ENCODE data around the gene SPSB3. TPM values are rescaled to one million over a fixed set of nuclear protein-coding genes. Genes with fewer than 3 reads are reported as not detected.
A peak's percentile ranks its signal among the peaks of the same experiment; 100 is the strongest.

Gene SPSB3
- total and polyA plus RNA-seq, 9 of the 15 experiments (the other 6 are each of a cell fraction or from before 2014, with no cell fraction given): 0.39 to 37.4 (median 7.1) TPM

GRCh38 chr16:1771188-1771863 is 11.0 kb downstream of the SPSB3 start, which contains the start of gene NME3 (continued):
- TF ChIP-seq POLR2G (IDR thresholded peaks at IDR 0.05; ENCODE audit: low read depth, low read length) (peak; percentile 68), EGR1 (conservative IDR thresholded peaks at IDR 0.05) (peak; percentile 77), CREM (IDR thresholded peaks at IDR 0.05; ENCODE audit: low read depth) (peak; percentile 57), KDM5B (IDR thresholded peaks at IDR 0.05; ENCODE audit: insufficient replicate concordance, low read depth, low read length) (peak; percentile 38), ZHX1 (conservative IDR thresholded peaks at IDR 0.05; ENCODE audit: low read length) (no peak), GTF2E2 (tag; IDR thresholded peaks at IDR 0.05) (no peak), KAT2B (IDR thresholded peaks at IDR 0.05; ENCODE audit: low read depth, low read length) (no peak), TOE1 (IDR thresholded peaks at IDR 0.05; ENCODE audit: borderline replicate concordance) (peak; percentile 55; the same call in 1 of the 2 replicates), TOE1 (CRISPR knock-in tag; IDR thresholded peaks at IDR 0.05; ENCODE audit: borderline replicate concordance, low read depth) (no peak), ZNF586 (CRISPR knock-in tag; conservative IDR thresholded peaks at IDR 0.05) (no peak), RAD21 (CRISPR knock-in tag; conservative IDR thresholded peaks at IDR 0.05 in 1 of 2, IDR thresholded peaks at IDR 0.05 in 1 of 2) (no peak), CREB1 (IDR thresholded peaks at IDR 0.05) (0 out of 2 replicates have a peak, but pooled peaks have one; percentile 16), CREB1 (CRISPR knock-in tag; IDR thresholded peaks at IDR 0.05) (no peak), SNIP1 (IDR thresholded peaks at IDR 0.05; ENCODE audit: low read depth) (no peak), VEZF1 (CRISPR knock-in tag; IDR thresholded peaks at IDR 0.05) (peak; percentile 99), ARID4B (CRISPR knock-in tag; IDR thresholded peaks at IDR 0.05) (0 out of 2 replicates have a peak, but pooled peaks have one; percentile 15), CXXC5 (CRISPR knock-in tag; IDR thresholded peaks at IDR 0.05) (peak; percentile 44; the same call in 1 of the 2 replicates)

Measured in K562 (cell line).